Measurements from ENCODE around the gene GPR62. TPM values are rescaled to one million over a fixed set of nuclear protein-coding genes. Genes with fewer than 3 reads are reported as not detected.

The GPR62 gene
- total RNA-seq, 1 donor from 2014 or later: not detected

Other genes starting within 250 kb of the GPR62 start
- 0.10 and 0.32 TPM in 2 replicates for gene GRM2, start 248.3 kb upstream of the GPR62 start, total RNA-seq
- not detected in 2 replicates for gene IQCF6, start 176.1 kb upstream of the GPR62 start, total RNA-seq
- gene IQCF2, start 93.8 kb upstream of the GPR62 start, total RNA-seq: not detected in 2 replicates
- gene IQCF5, start 79.8 kb upstream of the GPR62 start, total RNA-seq: not detected in 2 replicates
- gene IQCF1, start 52.0 kb upstream of the GPR62 start, total RNA-seq: not detected in 2 replicates
- 20.7 and 22.8 TPM in 2 replicates for gene RRP9, start 13.5 kb upstream of the GPR62 start, total RNA-seq
- gene PARP3, start 13.0 kb upstream of the GPR62 start, total RNA-seq: 12.4 and 13.4 TPM in 2 replicates
- 47.5 and 50.8 TPM in 2 replicates for gene PCBP4, start 12.1 kb downstream of the GPR62 start, total RNA-seq
- 42.7 and 45.2 TPM in 2 replicates for gene ABHD14B, start 18.7 kb downstream of the GPR62 start, total RNA-seq
- 12.2 and 14.6 TPM in 2 replicates for gene ABHD14A, start 19.7 kb downstream of the GPR62 start, total RNA-seq
- 31.0 and 40.1 TPM in 2 replicates for gene ACY1, start 28.2 kb downstream of the GPR62 start, total RNA-seq
- gene RPL29, start 40.5 kb downstream of the GPR62 start, total RNA-seq: 881 and 957 TPM in 2 replicates
- gene DUSP7, start 101.2 kb downstream of the GPR62 start, total RNA-seq: 19.4 and 21.2 TPM in 2 replicates
- gene POC1A, start 199.0 kb downstream of the GPR62 start, total RNA-seq: 4.9 and 5.1 TPM in 2 replicates
- gene ALAS1, start 242.8 kb downstream of the GPR62 start, total RNA-seq: 34.8 and 36.2 TPM in 2 replicates